IPS-18c (cell line): ENCODE data around the gene CDKN1A.

Source experiments
- H3K4me3 ChIP-seq: 2 replicates; pipeline ENCODE4 v1.7.0; 2013; ENCODE audit warnings: low read depth, mild to moderate bottlenecking, low read length, moderate library complexity; ENCODE audit not compliant: insufficient read depth
- H3K9me3 ChIP-seq: one replicate; pipeline ENCODE4 v1.6.1; 2013; ENCODE audit warnings: mild to moderate bottlenecking, low read length, moderate library complexity; ENCODE audit not compliant: control insufficient read depth, insufficient read depth

The CDKN1A gene

GRCh38 chr6:36685926-36686667, 7.6 kb downstream of the CDKN1A start:
- no peak overlapping the region for H3K4me3 ChIP-seq
- H3K9me3 ChIP-seq: no peaks in the 10 kb centered on the region

GRCh38 chr6:36686668-36687513, 8.4 kb downstream of the CDKN1A start:
- no peak overlapping the region for H3K4me3 ChIP-seq
- H3K9me3 ChIP-seq: no peaks in the 10 kb centered on the region

- H3K9me3 ChIP-seq: no peaks in the 10 kb centered on the region
- no peak overlapping the region for H3K4me3 ChIP-seq
Observed at GRCh38 chr6:36688063-36688738, 9.7 kb downstream of the CDKN1A start.

GRCh38 chr6:36688739-36689075, 10.2 kb downstream of the CDKN1A start:
- H3K4me3 ChIP-seq: no peak overlapping the region
- H3K9me3 ChIP-seq: no peaks in the 10 kb centered on the region

- no peak overlapping the region for H3K4me3 ChIP-seq
- H3K9me3 ChIP-seq: no peaks in the 10 kb centered on the region
Observed at GRCh38 chr6:36691011-36691410, 12.5 kb downstream of the CDKN1A start.

GRCh38 chr6:36691612-36692011, 13.1 kb downstream of the CDKN1A start:
- H3K9me3 ChIP-seq: no peaks in the 10 kb centered on the region
- H3K4me3 ChIP-seq: no peak overlapping the region

- no peaks in the 10 kb centered on the region for H3K9me3 ChIP-seq
- H3K4me3 ChIP-seq: no peak overlapping the region
Observed at GRCh38 chr6:36692220-36692619, 13.7 kb downstream of the CDKN1A start.

- Histone ChIP-seq H3K4me3 (no peak overlapping the region), H3K9me3 (no peaks in the 10 kb centered on the region)
Observed at GRCh38 chr6:36692861-36693702, 14.6 kb downstream of the CDKN1A start.

- Histone ChIP-seq H3K4me3 (no peak overlapping the region), H3K9me3 (no peaks in the 10 kb centered on the region)
Observed at GRCh38 chr6:36694616-36695015, 16.1 kb downstream of the CDKN1A start.

- no peak overlapping the region for H3K4me3 ChIP-seq
- H3K9me3 ChIP-seq: no peaks in the 10 kb centered on the region
Observed at GRCh38 chr6:36695414-36695813, 16.9 kb downstream of the CDKN1A start.

GRCh38 chr6:36697481-36697903, 19.0 kb downstream of the CDKN1A start, which contains the start of gene RAB44:
Gene RAB44 (plus strand): TSS chr6:36697826. CDS start chr6:36704236, 6,410 bp downstream.
- Histone ChIP-seq H3K9me3 (no peaks in the 10 kb centered on the region), H3K4me3 (no peak within 1 kb of the TSS)

- no peak overlapping the region for H3K4me3 ChIP-seq
- no peaks in the 10 kb centered on the region for H3K9me3 ChIP-seq
Observed at GRCh38 chr6:36698196-36698595, 19.7 kb downstream of the CDKN1A start.

- no peaks in the 10 kb centered on the region for H3K9me3 ChIP-seq
Observed at GRCh38 chr6:36698871-36699271, 20.4 kb downstream of the CDKN1A start.

GRCh38 chr6:36699348-36699747, 20.8 kb downstream of the CDKN1A start:
- Histone ChIP-seq H3K9me3 (no peaks in the 10 kb centered on the region), H3K4me3 (no peak overlapping the region)

More at GRCh38 chr6:36698871-36699271, 20.4 kb downstream of the CDKN1A start:
- no peak overlapping the region for H3K4me3 ChIP-seq

- Histone ChIP-seq H3K9me3 (no peaks in the 10 kb centered on the region), H3K4me3 (no peak overlapping the region)
Observed at GRCh38 chr6:36700071-36700812, 21.7 kb downstream of the CDKN1A start.

GRCh38 chr6:36700831-36701230, 22.3 kb downstream of the CDKN1A start:
- Histone ChIP-seq H3K9me3 (no peaks in the 10 kb centered on the region), H3K4me3 (no peak overlapping the region)
